22Rv1 (cell line): Measurements from ENCODE around the gene TM4SF20.

Experiments used
- CTCF ChIP-seq: fragments of 450-650 bp; IDR thresholded peaks from 2 replicates; pipeline ENCODE4 v1.5.1; 2017; ENCODE audit warnings: mild to moderate bottlenecking
- ZFX ChIP-seq: fragments of 450-650 bp; IDR thresholded peaks from 2 replicates; pipeline ENCODE4 v1.6.1; 2017; ENCODE audit warnings: antibody characterized with exemption, borderline replicate concordance

DNA sequence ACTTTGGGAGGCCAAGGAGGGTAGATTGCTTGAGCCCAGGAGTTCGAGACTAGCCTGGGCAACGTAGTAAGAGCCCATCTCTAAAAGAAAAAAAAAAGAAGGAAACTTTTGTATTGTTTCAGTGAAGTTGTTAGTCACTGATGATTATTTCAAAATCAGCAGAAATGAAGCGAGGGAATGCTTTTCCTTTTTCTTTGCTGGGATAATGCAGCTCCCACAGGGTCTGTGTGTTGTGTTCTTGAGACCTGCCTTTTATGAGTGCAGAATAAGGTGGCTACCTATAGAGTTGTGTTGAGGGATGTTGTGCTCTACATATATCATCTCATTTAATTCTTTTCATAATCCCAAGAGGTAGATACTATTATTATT lies 11.7 kb downstream of the TM4SF20 start:
- no peak for TF ChIP-seq CTCF
- no peak for TF ChIP-seq ZFX
